ENCODE data around the gene INPP5D. TPM values are rescaled to one million over a fixed set of nuclear protein-coding genes. Genes with fewer than 3 reads are reported as not detected.
"Not testable (repeated sequence)": the region's sequence is repeated elsewhere in the genome, so short reads cannot be mapped to it uniquely, and the experiment has no call there.

INPP5D gene
- total RNA-seq, 2 donors from 2014 or later = 0.66 to 3.0 TPM

GRCh38 chr2:233199870-233200269, 139.7 kb downstream of the INPP5D start:
- Mint-ChIP-seq H3K4me1 (no peaks in the 10 kb centered on the region), H3K4me3 (no peak overlapping the region), H3K9me3 (peaks cover 21% of the 10 kb centered on the region), H3K27ac (no peak overlapping the region), H3K27me3 (ENCODE audit: insufficient read depth) (no peaks in the 10 kb centered on the region), H3K36me3 (ENCODE audit: low read depth) (peaks cover 5% of the 10 kb centered on the region)
- no peak for DNase-seq
- H3K4me3 ChIP-seq (ENCODE audit: low read length) = no peak overlapping the region
- H3K9me3 ChIP-seq (ENCODE audit: control insufficient read depth, low read length) = no peaks in the 10 kb centered on the region
- H3K27ac ChIP-seq (ENCODE audit: low read depth, low read length) = no peak overlapping the region
- 90 to 94% methylated on average over 7 to 10 of the region's 10 CpGs for WGBS, 2 experiments (ENCODE audit: insufficient coverage in 1 of 2, insufficient read length in 1 of 2)
- H3K4me1 ChIP-seq (ENCODE audit: control insufficient read depth, insufficient read depth, low read length) = no peaks in the 10 kb centered on the region
- H3K9ac ChIP-seq (ENCODE audit: extremely low read depth, low read length, poor library complexity, severe bottlenecking) = no peak overlapping the region
- H3K27me3 ChIP-seq (ENCODE audit: control insufficient read depth, insufficient read depth, low read length, poor library complexity, severe bottlenecking) = no peaks in the 10 kb centered on the region
- TF ChIP-seq, protein P1, sequence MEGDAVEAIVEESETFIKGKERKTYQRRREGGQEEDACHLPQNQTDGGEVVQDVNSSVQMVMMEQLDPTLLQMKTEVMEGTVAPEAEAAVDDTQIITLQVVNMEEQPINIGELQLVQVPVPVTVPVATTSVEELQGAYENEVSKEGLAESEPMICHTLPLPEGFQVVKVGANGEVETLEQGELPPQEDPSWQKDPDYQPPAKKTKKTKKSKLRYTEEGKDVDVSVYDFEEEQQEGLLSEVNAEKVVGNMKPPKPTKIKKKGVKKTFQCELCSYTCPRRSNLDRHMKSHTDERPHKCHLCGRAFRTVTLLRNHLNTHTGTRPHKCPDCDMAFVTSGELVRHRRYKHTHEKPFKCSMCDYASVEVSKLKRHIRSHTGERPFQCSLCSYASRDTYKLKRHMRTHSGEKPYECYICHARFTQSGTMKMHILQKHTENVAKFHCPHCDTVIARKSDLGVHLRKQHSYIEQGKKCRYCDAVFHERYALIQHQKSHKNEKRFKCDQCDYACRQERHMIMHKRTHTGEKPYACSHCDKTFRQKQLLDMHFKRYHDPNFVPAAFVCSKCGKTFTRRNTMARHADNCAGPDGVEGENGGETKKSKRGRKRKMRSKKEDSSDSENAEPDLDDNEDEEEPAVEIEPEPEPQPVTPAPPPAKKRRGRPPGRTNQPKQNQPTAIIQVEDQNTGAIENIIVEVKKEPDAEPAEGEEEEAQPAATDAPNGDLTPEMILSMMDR (conservative IDR thresholded peaks at IDR 0.05) = peak; percentile 30
- no peaks in the 10 kb centered on the region for H3K36me3 ChIP-seq (ENCODE audit: control insufficient read depth, insufficient read depth, low read length)

DNA sequence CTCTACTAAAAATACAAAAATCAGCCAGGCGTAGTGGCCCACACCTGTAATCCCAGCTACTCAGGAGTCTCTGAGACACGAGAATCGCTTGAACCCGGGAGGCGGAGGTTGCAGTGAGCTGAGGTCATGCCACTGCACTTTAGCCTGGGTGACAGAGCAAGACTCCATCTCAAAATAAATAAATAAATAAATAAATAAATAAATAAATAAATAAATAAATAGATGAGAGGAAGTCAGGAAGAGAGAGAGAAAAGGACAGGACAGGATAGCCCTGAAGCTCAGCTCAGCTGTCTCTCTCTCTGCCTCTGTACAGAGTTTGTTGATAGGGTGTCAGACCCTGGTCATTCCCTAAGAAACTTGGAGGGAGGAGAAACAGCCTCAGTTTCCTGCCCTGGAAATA, 140.6 kb downstream of the INPP5D start:
- H3K36me3 Mint-ChIP-seq (ENCODE audit: low read depth); H3K27me3 Mint-ChIP-seq (ENCODE audit: insufficient read depth); DNase-seq; H3K9me3 ChIP-seq (ENCODE audit: control insufficient read depth, low read length); H3K4me3 ChIP-seq (ENCODE audit: low read length); H3K4me3 Mint-ChIP-seq; H3K27ac Mint-ChIP-seq; H3K4me1 ChIP-seq (ENCODE audit: control insufficient read depth, insufficient read depth, low read length); H3K27ac ChIP-seq (ENCODE audit: low read depth, low read length); H3K36me3 ChIP-seq (ENCODE audit: control insufficient read depth, insufficient read depth, low read length); H3K4me1 Mint-ChIP-seq; H3K9ac ChIP-seq (ENCODE audit: extremely low read depth, low read length, poor library complexity, severe bottlenecking); H3K27me3 ChIP-seq (ENCODE audit: control insufficient read depth, insufficient read depth, low read length, poor library complexity, severe bottlenecking): not testable (repeated sequence)
- WGBS, 2 experiments (ENCODE audit: insufficient coverage in 1 of 2, insufficient read length in 1 of 2) = 94% methylated on average over 5 of the region's 5 CpGs; no CpG with 5 or more reads in 1 of the 2 experiments
- peaks cover 21% of the 10 kb centered on the region for H3K9me3 Mint-ChIP-seq

DNA sequence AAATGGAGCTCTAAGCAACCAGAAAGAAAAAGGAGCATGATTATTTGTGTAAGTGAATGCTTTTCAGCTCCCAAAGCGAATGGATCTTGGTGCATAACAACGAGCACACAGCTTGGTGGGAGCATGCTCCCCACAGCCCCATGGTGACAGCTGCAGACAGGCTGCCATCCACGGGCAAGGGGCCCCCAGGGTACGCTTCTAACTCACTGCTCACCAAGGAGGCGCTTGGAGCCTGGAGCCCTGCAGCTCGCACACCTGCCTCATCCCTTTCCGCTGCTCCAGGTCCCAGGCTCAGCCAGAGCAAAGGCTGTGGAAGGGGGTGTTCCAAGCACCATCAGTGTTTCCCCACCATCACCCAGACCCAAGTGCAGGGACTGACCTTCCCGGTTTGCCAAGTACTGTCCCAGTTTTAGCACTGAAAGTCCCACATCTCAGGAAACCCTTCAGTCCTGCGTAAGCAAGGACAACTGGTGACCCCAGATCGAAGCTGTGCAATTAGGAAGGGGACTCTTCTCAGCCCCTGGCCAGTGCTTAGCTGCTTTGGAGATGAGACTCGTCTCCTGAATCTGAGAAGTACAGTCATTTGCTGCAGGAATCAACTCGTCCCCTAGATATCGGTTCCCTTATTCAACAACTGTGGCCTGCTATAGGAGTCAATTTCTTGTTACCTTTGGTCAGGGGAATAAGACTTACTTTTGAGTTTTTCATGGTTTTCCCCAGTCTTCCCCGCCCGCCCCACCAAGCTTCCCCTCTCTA, 141.3 kb downstream of the INPP5D start:
- no peaks in the 10 kb centered on the region for H3K27me3 Mint-ChIP-seq (ENCODE audit: insufficient read depth)
- H3K27ac Mint-ChIP-seq = no peak overlapping the region

More for the DNA sequence above, 141.3 kb downstream of the INPP5D start:
- H3K9me3 Mint-ChIP-seq = peaks cover 21% of the 10 kb centered on the region
- 84 to 88% methylated on average over 10 to 15 of the region's 15 CpGs for WGBS, 2 experiments (ENCODE audit: insufficient coverage in 1 of 2, insufficient read length in 1 of 2)
- Histone ChIP-seq H3K4me1 (ENCODE audit: control insufficient read depth, insufficient read depth, low read length) (no peaks in the 10 kb centered on the region), H3K27me3 (ENCODE audit: control insufficient read depth, insufficient read depth, low read length, poor library complexity, severe bottlenecking) (no peaks in the 10 kb centered on the region), H3K36me3 (ENCODE audit: control insufficient read depth, insufficient read depth, low read length) (no peaks in the 10 kb centered on the region), H3K9ac (ENCODE audit: extremely low read depth, low read length, poor library complexity, severe bottlenecking) (no peak overlapping the region), H3K4me3 (ENCODE audit: low read length) (no peak overlapping the region), H3K27ac (ENCODE audit: low read depth, low read length) (no peak overlapping the region), H3K9me3 (ENCODE audit: control insufficient read depth, low read length) (no peaks in the 10 kb centered on the region)
- H3K36me3 Mint-ChIP-seq (ENCODE audit: low read depth) = peaks cover 5% of the 10 kb centered on the region
- TF ChIP-seq, protein P1 (conservative IDR thresholded peaks at IDR 0.05) = no peak
- no peak overlapping the region for H3K4me3 Mint-ChIP-seq
- DNase-seq = no peak
- no peaks in the 10 kb centered on the region for H3K4me1 Mint-ChIP-seq
